ENCODE measurements around the gene RSRC1.

DNA sequence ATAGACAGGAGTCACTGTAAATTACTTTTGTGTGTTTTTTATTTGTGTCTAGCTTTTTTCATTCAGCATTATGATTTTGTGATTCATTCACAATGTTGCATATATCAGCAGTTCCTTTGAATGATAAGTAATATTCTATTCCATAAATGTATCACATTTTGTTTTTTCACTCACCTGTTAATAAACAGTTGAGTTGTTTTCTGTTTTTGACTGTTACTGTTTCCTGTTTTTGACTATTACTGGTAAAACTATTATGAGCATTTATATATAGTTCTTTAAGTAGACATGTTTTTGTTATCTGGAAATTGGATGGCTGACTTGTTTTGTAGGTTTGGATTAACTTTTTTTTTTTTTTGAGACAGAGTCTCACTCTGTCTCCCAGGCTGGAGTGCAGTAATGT is 138.4 kb downstream of the RSRC1 start:
- TF ChIP-seq, protein P1, sequence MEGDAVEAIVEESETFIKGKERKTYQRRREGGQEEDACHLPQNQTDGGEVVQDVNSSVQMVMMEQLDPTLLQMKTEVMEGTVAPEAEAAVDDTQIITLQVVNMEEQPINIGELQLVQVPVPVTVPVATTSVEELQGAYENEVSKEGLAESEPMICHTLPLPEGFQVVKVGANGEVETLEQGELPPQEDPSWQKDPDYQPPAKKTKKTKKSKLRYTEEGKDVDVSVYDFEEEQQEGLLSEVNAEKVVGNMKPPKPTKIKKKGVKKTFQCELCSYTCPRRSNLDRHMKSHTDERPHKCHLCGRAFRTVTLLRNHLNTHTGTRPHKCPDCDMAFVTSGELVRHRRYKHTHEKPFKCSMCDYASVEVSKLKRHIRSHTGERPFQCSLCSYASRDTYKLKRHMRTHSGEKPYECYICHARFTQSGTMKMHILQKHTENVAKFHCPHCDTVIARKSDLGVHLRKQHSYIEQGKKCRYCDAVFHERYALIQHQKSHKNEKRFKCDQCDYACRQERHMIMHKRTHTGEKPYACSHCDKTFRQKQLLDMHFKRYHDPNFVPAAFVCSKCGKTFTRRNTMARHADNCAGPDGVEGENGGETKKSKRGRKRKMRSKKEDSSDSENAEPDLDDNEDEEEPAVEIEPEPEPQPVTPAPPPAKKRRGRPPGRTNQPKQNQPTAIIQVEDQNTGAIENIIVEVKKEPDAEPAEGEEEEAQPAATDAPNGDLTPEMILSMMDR (IDR thresholded peaks at IDR 0.05): no peak
- TF ChIP-seq EZH2 (IDR thresholded peaks at IDR 0.05): no peak

All from neural progenitor cell (in vitro differentiated cells).